Uterus (tissue), 2 donors: ENCODE measurements around the gene GIMAP8.

ENCODE experiments used
- CTCF ChIP-seq, 4 experiments: fragments of 200-600 bp in 2 of 4; fragments of 450-650 bp in 2 of 4; sonication (generic) in 2 of 4; IDR thresholded peaks; one replicate each; pipeline ENCODE4 v1.5.1; 2016 to 2019; ENCODE audit warnings: antibody characterized with exemption in 4 of 4, mild to moderate bottlenecking in 2 of 4, moderate library complexity in 1 of 4
- POLR2A ChIP-seq, 2 donors: fragments of 450-650 bp; IDR thresholded peaks; one replicate each; pipeline ENCODE4 v1.6.1; 2016; ENCODE audit warnings: antibody characterized with exemption in 2 of 2, mild to moderate bottlenecking in 1 of 2, moderate library complexity in 1 of 2

GRCh38 chr7:150415161-150416153, 35.0 kb upstream of the GIMAP8 start:
- no peak for TF ChIP-seq CTCF (IDR thresholded peaks at IDR 0.05)
- TF ChIP-seq POLR2A (IDR thresholded peaks at IDR 0.05), result no peak
